VCaP (cell line): ENCODE results near the gene PDCD7.
"Not testable (repeated sequence)": the region's sequence is repeated elsewhere in the genome, so short reads cannot be mapped to it uniquely, and the experiment has no call there.

ENCODE experiments used
- H3K27ac ChIP-seq: fragments of 450-650 bp; 2 replicates; pipeline ENCODE4 v1.5.1; 2017
- CTCF ChIP-seq: fragments of 450-650 bp; conservative IDR thresholded peaks from 2 replicates; pipeline ENCODE4 v1.5.1; 2017; ENCODE audit warnings: mild to moderate bottlenecking, moderate library complexity

PDCD7 gene

GRCh38 chr15:65081270-65081669 lies 52.3 kb downstream of the PDCD7 start:
- no peak for TF ChIP-seq CTCF
- H3K27ac ChIP-seq = no peak overlapping the region

GRCh38 chr15:65079580-65079979 lies 54.0 kb downstream of the PDCD7 start:
- H3K27ac ChIP-seq = no peak overlapping the region
- no peak for TF ChIP-seq CTCF

- no peak overlapping the region for H3K27ac ChIP-seq
- TF ChIP-seq CTCF = peak; percentile 78
These were observed 55.6 kb downstream of the PDCD7 start for GRCh38 chr15:65077981-65078352.

- no peak for TF ChIP-seq CTCF
- H3K27ac ChIP-seq = no peak overlapping the region
These were observed 56.2 kb downstream of the PDCD7 start for GRCh38 chr15:65077291-65077980.

- TF ChIP-seq CTCF = no peak
- no peak within 1 kb of the TSS for H3K27ac ChIP-seq
These were observed 56.9 kb downstream of the PDCD7 start, which contains the start of gene KBTBD13 for GRCh38 chr15:65076486-65077290. KBTBD13 (plus strand) TSS chr15:65076746; CDS start chr15:65076816, 70 bp downstream.

GRCh38 chr15:65075607-65076395 lies 57.8 kb downstream of the PDCD7 start:
- not testable (repeated sequence) for H3K27ac ChIP-seq

GRCh38 chr15:65074946-65075345 lies 58.7 kb downstream of the PDCD7 start:
- not testable (repeated sequence) for H3K27ac ChIP-seq

- H3K27ac ChIP-seq = no peak overlapping the region
- no peak for TF ChIP-seq CTCF
These were observed 61.0 kb downstream of the PDCD7 start for GRCh38 chr15:65072617-65073016.
